WTC11 (cell line): ENCODE measurements around the gene GNG8. TPM values are rescaled to one million over a fixed set of nuclear protein-coding genes. Genes with fewer than 3 reads are reported as not detected.
A peak's percentile ranks its signal among the peaks of the same experiment; 100 is the strongest.

Source experiments
- ATAC-seq: fragments of 200-7000 bp; cut with Tn5 transposase; 2 replicates; pipeline ENCODE4 v1.10.0; 2021; ENCODE audit warnings: mild to moderate bottlenecking, moderate library complexity
- CTCF ChIA-PET: fragments of 300-600 bp; sonication (Branson Sonifier 250); formaldehyde crosslinking; loops from one replicate; lab custom pipeline; 2021; ENCODE audit warnings: antibody characterized with exemption; lab: Charles Lee
- POLR2A ChIA-PET: fragments of 350-600 bp; sonication (Branson Sonifier 250); formaldehyde crosslinking; loops from one replicate; lab custom pipeline; 2021; ENCODE audit warnings: antibody characterized with exemption; lab: Charles Lee
- DNase-seq: peaks from one replicate; pipeline ENCODE4 v3.0.0; 2021; ENCODE audit warnings: low spot score
- H3K27ac Mint-ChIP-seq: 2 replicates; pipeline ENCODE4 v1.8.0; 2021; ENCODE audit warnings: mixed read lengths
- H3K27me3 Mint-ChIP-seq: 2 replicates; pipeline ENCODE4 v1.8.0; 2021; ENCODE audit warnings: low read depth, mild to moderate bottlenecking, moderate library complexity, mixed read lengths
- H3K36me3 Mint-ChIP-seq: 2 replicates; pipeline ENCODE4 v1.8.0; 2021; ENCODE audit warnings: mixed read lengths
- H3K4me1 Mint-ChIP-seq: 2 replicates; pipeline ENCODE4 v1.8.0; 2022; ENCODE audit warnings: mixed read lengths
- H3K4me3 Mint-ChIP-seq: 2 replicates; pipeline ENCODE4 v1.8.0; 2021; ENCODE audit warnings: mild to moderate bottlenecking, moderate library complexity, mixed read lengths
- H3K9me3 Mint-ChIP-seq: 2 replicates; pipeline ENCODE4 v1.8.0; 2021; ENCODE audit warnings: mixed read lengths
- AR ChIP-seq: fragments of 250-450 bp; sonication (Bioruptor Pico); IDR thresholded peaks from 2 replicates; pipeline ENCODE4 v1.9.0; 2021; ENCODE audit warnings: mild to moderate bottlenecking
- ATF6 ChIP-seq: sonication (generic); formaldehyde crosslinking; IDR thresholded peaks from 2 replicates; pipeline ENCODE4 v1.8.1; 2023; ENCODE audit warnings: mild to moderate bottlenecking, missing genetic modification reagents
- CBFB ChIP-seq: sonication (generic); formaldehyde crosslinking; IDR thresholded peaks from 2 replicates; pipeline ENCODE4 v1.8.1; 2022; ENCODE audit warnings: mild to moderate bottlenecking, low read depth, missing genetic modification reagents
- GTF2I ChIP-seq: fragments of 250-450 bp; sonication (Bioruptor Pico); conservative IDR thresholded peaks from 2 replicates; pipeline ENCODE4 v1.4.0; 2021; ENCODE audit warnings: mild to moderate bottlenecking
- MXD4 ChIP-seq: fragments of 250-450 bp; sonication (Bioruptor Pico); IDR thresholded peaks from 2 replicates; pipeline ENCODE4 v1.8.0; 2021; ENCODE audit warnings: mild to moderate bottlenecking, moderate library complexity, borderline replicate concordance
- NFYB ChIP-seq: sonication (generic); formaldehyde crosslinking; conservative IDR thresholded peaks from 2 replicates; pipeline ENCODE4 v1.8.0; 2022; ENCODE audit warnings: low read depth, missing genetic modification reagents
- NR3C1 ChIP-seq: sonication (generic); formaldehyde crosslinking; conservative IDR thresholded peaks from 2 replicates; pipeline ENCODE4 v1.8.1; 2023; ENCODE audit warnings: low read depth, mild to moderate bottlenecking, missing genetic modification reagents
- PRRX2 ChIP-seq: fragments of 250-450 bp; sonication (Bioruptor Pico); IDR thresholded peaks from 2 replicates; pipeline ENCODE4 v1.8.0; 2021; ENCODE audit warnings: mild to moderate bottlenecking
- RELA ChIP-seq: sonication (generic); formaldehyde crosslinking; IDR thresholded peaks from 2 replicates; pipeline ENCODE4 v1.8.1; 2022; ENCODE audit warnings: missing genetic modification reagents, mild to moderate bottlenecking, borderline replicate concordance
- SMAD3 ChIP-seq: sonication (generic); formaldehyde crosslinking; IDR thresholded peaks from 2 replicates; pipeline ENCODE4 v1.8.0; 2022; ENCODE audit warnings: missing genetic modification reagents, mild to moderate bottlenecking, borderline replicate concordance
- ZNF281 ChIP-seq: sonication (generic); formaldehyde crosslinking; IDR thresholded peaks from 2 replicates; pipeline ENCODE4 v1.8.0; 2023; ENCODE audit warnings: mild to moderate bottlenecking, missing genetic modification reagents
- ZNF416 ChIP-seq: fragments of 250-450 bp; sonication (Bioruptor Pico); IDR thresholded peaks from 2 replicates; pipeline ENCODE4 v1.9.0; 2021; ENCODE audit warnings: mild to moderate bottlenecking, inconsistent platforms
- ZNF423 ChIP-seq: fragments of 250-450 bp; sonication (Bioruptor Pico); IDR thresholded peaks from 2 replicates; pipeline ENCODE4 v2.1.2; 2022; ENCODE audit warnings: mild to moderate bottlenecking, moderate library complexity
- ZNF671 ChIP-seq: fragments of 250-450 bp; sonication (Bioruptor Pico); IDR thresholded peaks from 2 replicates; pipeline ENCODE4 v1.8.0; 2021; ENCODE audit warnings: mild to moderate bottlenecking
- total RNA-seq: library from RNA; stranded (reverse); gene quantifications from 3 replicates; pipeline ENCODE4 v1.2.3, GENCODE V29; 2021
- TF ChIP-seq, protein P1 (sequence below): sonication (generic); formaldehyde crosslinking; conservative IDR thresholded peaks from 2 replicates; pipeline ENCODE4 v1.8.1; 2022; ENCODE audit warnings: mild to moderate bottlenecking, missing genetic modification reagents
- TF ChIP-seq, protein P2 (sequence below): fragments of 250-450 bp; sonication (Bioruptor Pico); conservative IDR thresholded peaks from 2 replicates; pipeline ENCODE4 v1.9.0; 2021; ENCODE audit warnings: mild to moderate bottlenecking

The GNG8 gene
- total RNA-seq, 1 experiment from 2014 or later: not detected

DNA sequence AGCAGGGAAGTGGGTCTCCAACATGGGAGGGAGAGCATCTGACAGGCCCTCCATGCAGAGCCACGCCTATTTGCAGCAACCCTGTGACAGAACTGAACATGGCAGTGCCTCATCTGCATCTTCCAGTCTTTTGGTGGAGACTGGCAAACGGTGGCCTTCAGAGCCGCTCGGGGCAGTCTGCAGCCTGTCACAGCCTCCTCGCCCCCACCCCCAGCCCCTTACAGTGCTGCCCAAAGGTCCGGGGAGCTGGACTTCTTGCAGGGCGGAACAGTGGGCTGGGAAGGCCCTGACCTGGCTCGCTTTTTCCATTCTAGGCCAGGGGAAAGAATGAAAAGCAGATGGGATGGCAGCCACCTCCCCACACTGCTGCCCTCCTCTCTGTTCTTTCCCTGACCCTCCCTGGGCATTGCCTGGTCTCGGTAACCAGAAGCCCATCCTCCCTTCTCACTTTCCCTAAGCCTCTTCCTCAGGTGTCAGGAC, 32.2 kb downstream of the GNG8 start:
- ATAC-seq (no peak), DNase-seq (no peak)
- H3K4me3 Mint-ChIP-seq: peak overlapping the region; percentile 88
- ChIA-PET POLR2A (no interaction called here), CTCF (interaction anchor here (0.9 to 6.1 kb wide), 5 partner anchors 10 to 303 kb away, joined by 3 to 53 read pairs (median 26); partner anchors contain the start of gene DACT3)
- H3K4me1 Mint-ChIP-seq: peaks cover 27% of the 10 kb centered on the region
- peaks cover 22% of the 10 kb centered on the region for H3K36me3 Mint-ChIP-seq
- H3K9me3 Mint-ChIP-seq: peaks cover 3% of the 10 kb centered on the region
- H3K27ac Mint-ChIP-seq: no peak overlapping the region
- no peaks in the 10 kb centered on the region; the same call in 1 of the 2 replicates for H3K27me3 Mint-ChIP-seq
- TF ChIP-seq ZNF416 (no peak), ZNF281 (CRISPR knock-in tag) (no peak), CBFB (no peak), ZNF671 (CRISPR knock-in tag) (no peak), NR3C1 (no peak), ZNF423 (CRISPR knock-in tag) (no peak), ATF6 (CRISPR knock-in tag) (no peak), RELA (CRISPR knock-in tag) (no peak), SMAD3 (CRISPR knock-in tag) (no peak), GTF2I (CRISPR knock-in tag) (no peak), MXD4 (CRISPR knock-in tag) (no peak)
- TF ChIP-seq, protein P1, sequence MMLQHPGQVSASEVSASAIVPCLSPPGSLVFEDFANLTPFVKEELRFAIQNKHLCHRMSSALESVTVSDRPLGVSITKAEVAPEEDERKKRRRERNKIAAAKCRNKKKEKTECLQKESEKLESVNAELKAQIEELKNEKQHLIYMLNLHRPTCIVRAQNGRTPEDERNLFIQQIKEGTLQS (CRISPR knock-in tag): no peak
- TF ChIP-seq, protein P2, sequence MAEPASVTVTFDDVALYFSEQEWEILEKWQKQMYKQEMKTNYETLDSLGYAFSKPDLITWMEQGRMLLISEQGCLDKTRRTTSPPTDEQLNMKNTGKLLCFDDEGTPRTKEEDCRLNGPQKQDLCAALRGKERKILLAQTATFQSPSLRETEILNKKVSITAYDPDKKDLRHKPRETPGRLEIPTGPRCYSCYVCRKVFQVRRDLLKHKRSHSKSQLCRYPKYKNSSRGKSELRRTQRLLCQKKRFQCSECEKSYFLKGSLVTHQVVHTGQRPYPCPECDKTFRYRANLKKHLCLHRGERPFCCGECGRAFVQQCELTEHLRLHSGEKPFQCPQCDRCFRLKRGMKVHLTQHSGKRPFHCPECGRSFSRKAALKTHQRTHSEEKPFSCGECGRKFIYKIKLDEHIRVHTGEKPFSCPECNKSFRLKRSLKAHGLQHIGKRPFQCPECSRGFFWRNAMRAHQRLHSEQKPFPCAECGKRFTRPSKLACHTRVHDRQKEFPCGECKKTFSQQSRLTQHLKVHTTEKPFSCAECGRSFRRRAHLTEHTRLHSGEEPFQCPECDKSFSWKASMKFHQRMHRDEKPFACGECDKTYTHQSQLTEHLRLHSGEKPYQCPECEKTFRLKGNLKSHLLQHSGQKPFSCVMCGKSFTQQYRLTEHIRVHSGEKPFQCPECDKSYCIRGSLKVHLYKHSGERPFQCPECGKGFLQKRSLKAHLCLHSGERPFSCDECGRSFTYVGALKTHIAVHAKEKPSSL (CRISPR knock-in tag): no peak

- TF ChIP-seq AR (CRISPR knock-in tag): no peak
- TF ChIP-seq PRRX2 (CRISPR knock-in tag): no peak
- TF ChIP-seq NFYB (CRISPR knock-in tag): no peak
- Mint-ChIP-seq H3K4me1 (peaks cover 27% of the 10 kb centered on the region), H3K27me3 (no peaks in the 10 kb centered on the region; the same call in 1 of the 2 replicates), H3K4me3 (peak overlapping the region; percentile 88), H3K36me3 (peaks cover 17% of the 10 kb centered on the region), H3K9me3 (peaks cover 9% of the 10 kb centered on the region), H3K27ac (no peak overlapping the region)
- POLR2A ChIA-PET: no interaction called here
- CTCF ChIA-PET: interaction anchor here (3.7 to 6.1 kb wide), 5 partner anchors 11 to 74 kb away, joined by 22 to 53 read pairs (median 33); partner anchors contain the start of gene DACT3
- no peak for DNase-seq
- ATAC-seq: no peak
These were observed 32.8 kb downstream of the GNG8 start for GRCh38 chr19:46603195-46603637.
